Renal cortex interstitium (tissue), 11 donors: Measurements from ENCODE around the gene COX7A2L. TPM values are rescaled to one million over a fixed set of nuclear protein-coding genes. Genes with fewer than 3 reads are reported as not detected.

Source experiments
- DNase-seq, 11 donors: peaks; one replicate each; pipeline ENCODE4 v3.0.0-alpha.2; 2013; ENCODE audit warnings: low read depth in 9 of 11, low spot score in 4 of 11; ENCODE audit errors: extremely low read depth in 1 of 11
- polyA plus RNA-seq, 3 donors: library from polyadenylated mRNA; unstranded; fragments of 120-200 nt; gene quantifications; one replicate each; pipeline ENCODE4 v1.2.1, GENCODE V29; 2013; ENCODE audit not compliant: insufficient read length in 3 of 3

COX7A2L gene
- polyA plus RNA-seq, 3 donors, result 166 to 200 (median 183) TPM

GRCh38 chr2:42376758-42377157 lies 15.7 kb upstream of the COX7A2L start:
- no peak for DNase-seq

GRCh38 chr2:42372474-42373200 lies 11.6 kb upstream of the COX7A2L start:
- no peak for DNase-seq

- DNase-seq, result no peak
Measured at GRCh38 chr2:42371611-42372473, 10.8 kb upstream of the COX7A2L start.

- peak; percentile 67 to 96 (median 88) for DNase-seq
Measured at GRCh38 chr2:42369532-42370229, 8.7 kb upstream of the COX7A2L start.

GRCh38 chr2:42368817-42369531 lies 8.0 kb upstream of the COX7A2L start:
- no peak for DNase-seq

GRCh38 chr2:42367835-42368234 lies 6.8 kb upstream of the COX7A2L start:
- peak in 2 of 11 donors; percentile 60 to 71 for DNase-seq

GRCh38 chr2:42366411-42366810 lies 5.4 kb upstream of the COX7A2L start:
- no peak for DNase-seq

GRCh38 chr2:42364658-42365057 lies 3.6 kb upstream of the COX7A2L start:
- DNase-seq, result no peak

GRCh38 chr2:42363413-42363812 lies 2.4 kb upstream of the COX7A2L start:
- no peak for DNase-seq

GRCh38 chr2:42361728-42362283 lies 789 bp upstream of the COX7A2L start:
- no peak for DNase-seq

- no peak for DNase-seq
Measured at GRCh38 chr2:42360493-42360889, 526 bp downstream of the COX7A2L start.

GRCh38 chr2:42359965-42360483 lies 993 bp downstream of the COX7A2L start:
- DNase-seq, result peak in 1 of 11 donors; percentile 25

GRCh38 chr2:42359304-42359964 lies 1.6 kb downstream of the COX7A2L start:
- no peak for DNase-seq

GRCh38 chr2:42353792-42354429 lies 7.1 kb downstream of the COX7A2L start:
- DNase-seq, result no peak

GRCh38 chr2:42351864-42352263 lies 9.2 kb downstream of the COX7A2L start:
- no peak for DNase-seq

- DNase-seq, result no peak
Measured at GRCh38 chr2:42350434-42351063, 10.5 kb downstream of the COX7A2L start.

- no peak for DNase-seq
Measured at GRCh38 chr2:42348113-42348805, 12.8 kb downstream of the COX7A2L start.
